Glomerular endothelial cell (primary cell): Measurements from ENCODE around the gene AGMO. TPM values are rescaled to one million over a fixed set of nuclear protein-coding genes. Genes with fewer than 3 reads are reported as not detected.

ENCODE experiments used
- DNase-seq: peaks from one replicate; pipeline ENCODE4 v3.0.0-alpha.2; 2011; ENCODE audit warnings: low read depth, low spot score; ENCODE audit errors: extremely low read depth
- total RNA-seq: library from RNA; depleted of rRNA; stranded (reverse); fragments of >200 nt; gene quantifications from 2 replicates; pipeline ENCODE4 v1.2.3, GENCODE V29; 2015

Gene AGMO
- total RNA-seq, 1 donor from 2014 or later = not detected

- no peak for DNase-seq
Measured at GRCh38 chr7:15402436-15403136, 159.2 kb downstream of the AGMO start.

GRCh38 chr7:15400440-15400839 lies 161.4 kb downstream of the AGMO start:
- DNase-seq = no peak

GRCh38 chr7:15399441-15399840 lies 162.4 kb downstream of the AGMO start:
- no peak for DNase-seq

GRCh38 chr7:15397922-15398760 lies 163.7 kb downstream of the AGMO start:
- DNase-seq = no peak

GRCh38 chr7:15397159-15397550 lies 164.7 kb downstream of the AGMO start:
- no peak for DNase-seq

GRCh38 chr7:15396210-15397158 lies 165.3 kb downstream of the AGMO start:
- DNase-seq = no peak

GRCh38 chr7:15389073-15389472 lies 172.7 kb downstream of the AGMO start:
- no peak for DNase-seq

- no peak for DNase-seq
Measured at GRCh38 chr7:15378494-15379145, 183.2 kb downstream of the AGMO start.

- no peak for DNase-seq
Measured at GRCh38 chr7:15376600-15376999, 185.2 kb downstream of the AGMO start.

GRCh38 chr7:15370441-15370840 lies 191.4 kb downstream of the AGMO start:
- no peak for DNase-seq

GRCh38 chr7:15368653-15369052 lies 193.2 kb downstream of the AGMO start:
- DNase-seq = no peak

- DNase-seq = no peak
Measured at GRCh38 chr7:15367897-15368296, 193.9 kb downstream of the AGMO start.

GRCh38 chr7:15358112-15358511 lies 203.7 kb downstream of the AGMO start:
- no peak for DNase-seq

GRCh38 chr7:15352421-15353206 lies 209.2 kb downstream of the AGMO start:
- no peak for DNase-seq

- no peak for DNase-seq
Measured at GRCh38 chr7:15345216-15345615, 216.6 kb downstream of the AGMO start.

- DNase-seq = no peak
Measured at GRCh38 chr7:15341817-15342216, 220.0 kb downstream of the AGMO start.

- no peak for DNase-seq
Measured at GRCh38 chr7:15336146-15336545, 225.7 kb downstream of the AGMO start.

- no peak for DNase-seq
Measured at GRCh38 chr7:15335390-15335789, 226.4 kb downstream of the AGMO start.

GRCh38 chr7:15334536-15335263 lies 227.1 kb downstream of the AGMO start:
- no peak for DNase-seq
